ENCODE measurements around the gene SNAP25.

The SNAP25 gene

DNA sequence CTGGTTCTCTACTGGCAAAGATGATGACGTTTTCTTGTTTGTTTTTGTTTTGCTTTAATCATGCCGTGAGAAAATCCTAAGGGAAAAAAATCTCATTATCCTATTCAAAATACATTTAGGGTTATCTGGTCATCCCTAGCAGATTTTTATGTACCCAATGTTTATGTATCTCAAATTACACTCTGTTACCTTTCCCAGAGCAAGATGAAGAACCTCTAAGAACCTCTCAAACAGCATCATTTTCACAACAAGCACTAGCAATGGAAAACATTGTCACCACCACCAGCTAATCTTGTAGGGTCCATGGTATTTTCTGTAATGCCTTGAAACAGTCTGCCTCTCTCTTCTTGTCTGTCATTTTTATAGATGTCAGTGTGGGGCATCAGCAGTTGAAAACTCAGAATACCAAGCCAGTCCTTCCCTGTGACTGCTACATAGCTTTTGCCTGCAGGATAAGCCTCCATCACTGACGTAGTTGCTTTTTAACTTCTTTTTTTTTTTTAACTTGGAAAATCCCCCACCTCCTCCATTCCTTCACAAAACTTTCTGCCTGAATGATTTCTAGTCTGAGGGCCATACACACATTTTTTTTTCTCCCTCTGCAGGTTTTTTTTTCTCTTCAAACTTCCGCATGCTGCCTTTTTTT, 2.4 kb upstream of the SNAP25 start (continued):
- no peak for TF ChIP-seq ZNF239 (tag by site-specific recombination; IDR thresholded peaks at IDR 0.05)
- TF ChIP-seq ZNF768 (tag by site-specific recombination; IDR thresholded peaks at IDR 0.05) = no peak
- TF ChIP-seq ZNF146 (tag by site-specific recombination; IDR thresholded peaks at IDR 0.05) = no peak
- no peak for TF ChIP-seq ZNF404 (tag by site-specific recombination; IDR thresholded peaks at IDR 0.05)
- TF ChIP-seq ZSCAN30 (tag by site-specific recombination; IDR thresholded peaks at IDR 0.05) = no peak
- TF ChIP-seq ZNF23 (tag by site-specific recombination; IDR thresholded peaks at IDR 0.05; ENCODE audit: borderline replicate concordance) = no peak
- TF ChIP-seq, protein P1, sequence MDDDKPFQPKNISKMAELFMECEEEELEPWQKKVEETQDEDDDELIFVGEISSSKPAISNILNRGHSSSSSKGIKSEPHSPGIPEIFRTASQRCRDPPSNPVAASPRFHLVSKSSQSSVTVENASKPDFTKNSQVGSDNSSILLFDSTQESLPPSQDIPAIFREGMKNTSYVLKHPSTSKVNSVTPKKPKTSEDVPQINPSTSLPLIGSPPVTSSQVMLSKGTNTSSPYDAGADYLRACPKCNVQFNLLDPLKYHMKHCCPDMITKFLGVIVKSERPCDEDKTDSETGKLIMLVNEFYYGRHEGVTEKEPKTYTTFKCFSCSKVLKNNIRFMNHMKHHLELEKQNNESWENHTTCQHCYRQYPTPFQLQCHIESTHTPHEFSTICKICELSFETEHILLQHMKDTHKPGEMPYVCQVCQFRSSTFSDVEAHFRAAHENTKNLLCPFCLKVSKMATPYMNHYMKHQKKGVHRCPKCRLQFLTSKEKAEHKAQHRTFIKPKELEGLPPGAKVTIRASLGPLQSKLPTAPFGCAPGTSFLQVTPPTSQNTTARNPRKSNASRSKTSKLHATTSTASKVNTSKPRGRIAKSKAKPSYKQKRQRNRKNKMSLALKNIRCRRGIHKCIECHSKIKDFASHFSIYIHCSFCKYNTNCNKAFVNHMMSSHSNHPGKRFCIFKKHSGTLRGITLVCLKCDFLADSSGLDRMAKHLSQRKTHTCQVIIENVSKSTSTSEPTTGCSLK (tag by site-specific recombination; IDR thresholded peaks at IDR 0.05) = no peak
- no peak for TF ChIP-seq ZNF202 (tag by site-specific recombination; IDR thresholded peaks at IDR 0.05; ENCODE audit: borderline replicate concordance)
- TF ChIP-seq ZSCAN16 (tag by site-specific recombination; IDR thresholded peaks at IDR 0.05) = no peak
- TF ChIP-seq ZBTB21 (tag by site-specific recombination; IDR thresholded peaks at IDR 0.05) = no peak
- TF ChIP-seq, protein P2, sequence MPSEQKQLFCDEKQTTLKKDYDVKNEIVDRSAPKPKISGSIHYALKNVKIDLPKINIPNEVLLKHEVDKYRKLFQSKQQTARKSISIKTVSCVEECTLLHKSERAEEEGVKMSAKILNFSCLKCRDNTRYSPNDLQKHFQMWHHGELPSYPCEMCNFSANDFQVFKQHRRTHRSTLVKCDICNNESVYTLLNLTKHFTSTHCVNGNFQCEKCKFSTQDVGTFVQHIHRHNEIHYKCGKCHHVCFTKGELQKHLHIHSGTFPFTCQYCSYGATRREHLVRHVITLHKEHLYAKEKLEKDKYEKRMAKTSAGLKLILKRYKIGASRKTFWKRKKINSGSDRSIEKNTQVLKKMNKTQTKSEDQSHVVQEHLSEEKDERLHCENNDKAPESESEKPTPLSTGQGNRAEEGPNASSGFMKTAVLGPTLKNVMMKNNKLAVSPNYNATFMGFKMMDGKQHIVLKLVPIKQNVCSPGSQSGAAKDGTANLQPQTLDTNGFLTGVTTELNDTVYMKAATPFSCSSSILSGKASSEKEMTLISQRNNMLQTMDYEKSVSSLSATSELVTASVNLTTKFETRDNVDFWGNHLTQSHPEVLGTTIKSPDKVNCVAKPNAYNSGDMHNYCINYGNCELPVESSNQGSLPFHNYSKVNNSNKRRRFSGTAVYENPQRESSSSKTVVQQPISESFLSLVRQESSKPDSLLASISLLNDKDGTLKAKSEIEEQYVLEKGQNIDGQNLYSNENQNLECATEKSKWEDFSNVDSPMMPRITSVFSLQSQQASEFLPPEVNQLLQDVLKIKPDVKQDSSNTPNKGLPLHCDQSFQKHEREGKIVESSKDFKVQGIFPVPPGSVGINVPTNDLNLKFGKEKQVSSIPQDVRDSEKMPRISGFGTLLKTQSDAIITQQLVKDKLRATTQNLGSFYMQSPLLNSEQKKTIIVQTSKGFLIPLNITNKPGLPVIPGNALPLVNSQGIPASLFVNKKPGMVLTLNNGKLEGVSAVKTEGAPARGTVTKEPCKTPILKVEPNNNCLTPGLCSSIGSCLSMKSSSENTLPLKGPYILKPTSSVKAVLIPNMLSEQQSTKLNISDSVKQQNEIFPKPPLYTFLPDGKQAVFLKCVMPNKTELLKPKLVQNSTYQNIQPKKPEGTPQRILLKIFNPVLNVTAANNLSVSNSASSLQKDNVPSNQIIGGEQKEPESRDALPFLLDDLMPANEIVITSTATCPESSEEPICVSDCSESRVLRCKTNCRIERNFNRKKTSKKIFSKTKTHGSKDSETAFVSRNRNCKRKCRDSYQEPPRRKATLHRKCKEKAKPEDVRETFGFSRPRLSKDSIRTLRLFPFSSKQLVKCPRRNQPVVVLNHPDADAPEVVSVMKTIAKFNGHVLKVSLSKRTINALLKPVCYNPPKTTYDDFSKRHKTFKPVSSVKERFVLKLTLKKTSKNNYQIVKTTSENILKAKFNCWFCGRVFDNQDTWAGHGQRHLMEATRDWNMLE (tag by site-specific recombination; conservative IDR thresholded peaks at IDR 0.05; ENCODE audit: low read depth) = no peak
- no peak for TF ChIP-seq SCRT2 (tag by site-specific recombination; IDR thresholded peaks at IDR 0.05)
- TF ChIP-seq ZNF302 (tag by site-specific recombination; IDR thresholded peaks at IDR 0.05; ENCODE audit: low read depth) = no peak
- no peak for TF ChIP-seq ZNF132 (tag by site-specific recombination; IDR thresholded peaks at IDR 0.05; ENCODE audit: borderline replicate concordance)
- TF ChIP-seq KLF1 (tag by site-specific recombination; IDR thresholded peaks at IDR 0.05) = no peak
- no peak for TF ChIP-seq ZNF837 (tag by site-specific recombination; IDR thresholded peaks at IDR 0.05)
- TF ChIP-seq ZNF175 (tag by site-specific recombination; IDR thresholded peaks at IDR 0.05) = no peak
- TF ChIP-seq ZNF426 (tag by site-specific recombination; IDR thresholded peaks at IDR 0.05) = no peak
- no peak for TF ChIP-seq ZNF521 (tag by site-specific recombination; IDR thresholded peaks at IDR 0.05)
- no peak for TF ChIP-seq ZNF792 (tag by site-specific recombination; IDR thresholded peaks at IDR 0.05)
- TF ChIP-seq GLI4 (tag by site-specific recombination; IDR thresholded peaks at IDR 0.05) = no peak
- TF ChIP-seq, protein P3, sequence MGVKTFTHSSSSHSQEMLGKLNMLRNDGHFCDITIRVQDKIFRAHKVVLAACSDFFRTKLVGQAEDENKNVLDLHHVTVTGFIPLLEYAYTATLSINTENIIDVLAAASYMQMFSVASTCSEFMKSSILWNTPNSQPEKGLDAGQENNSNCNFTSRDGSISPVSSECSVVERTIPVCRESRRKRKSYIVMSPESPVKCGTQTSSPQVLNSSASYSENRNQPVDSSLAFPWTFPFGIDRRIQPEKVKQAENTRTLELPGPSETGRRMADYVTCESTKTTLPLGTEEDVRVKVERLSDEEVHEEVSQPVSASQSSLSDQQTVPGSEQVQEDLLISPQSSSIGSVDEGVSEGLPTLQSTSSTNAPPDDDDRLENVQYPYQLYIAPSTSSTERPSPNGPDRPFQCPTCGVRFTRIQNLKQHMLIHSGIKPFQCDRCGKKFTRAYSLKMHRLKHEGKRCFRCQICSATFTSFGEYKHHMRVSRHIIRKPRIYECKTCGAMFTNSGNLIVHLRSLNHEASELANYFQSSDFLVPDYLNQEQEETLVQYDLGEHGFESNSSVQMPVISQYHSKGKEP (tag by site-specific recombination; IDR thresholded peaks at IDR 0.05) = no peak
- no peak for TF ChIP-seq ZNF670 (tag by site-specific recombination; IDR thresholded peaks at IDR 0.05; ENCODE audit: low read depth)
- TF ChIP-seq ZNF514 (tag by site-specific recombination; IDR thresholded peaks at IDR 0.05) = no peak
- TF ChIP-seq ZNF585B (tag by site-specific recombination; IDR thresholded peaks at IDR 0.05) = no peak
- no peak for TF ChIP-seq EGR2 (tag by site-specific recombination; IDR thresholded peaks at IDR 0.05; ENCODE audit: low read depth)
- peak; percentile 56; the same call in 1 of the 2 replicates for TF ChIP-seq TSHZ1 (tag by site-specific recombination; IDR thresholded peaks at IDR 0.05; ENCODE audit: borderline replicate concordance)
- no peak for TF ChIP-seq ZNF571 (tag by site-specific recombination; IDR thresholded peaks at IDR 0.05)
- no peak for TF ChIP-seq ZNF214 (tag by site-specific recombination; IDR thresholded peaks at IDR 0.05; ENCODE audit: borderline replicate concordance)
- TF ChIP-seq ZEB2 (tag by site-specific recombination; IDR thresholded peaks at IDR 0.05) = peak; percentile 54; the same call in 1 of the 2 replicates
